ENCODE results near the gene CIITA.
A peak's percentile ranks its signal among the peaks of the same experiment; 100 is the strongest.

DNA sequence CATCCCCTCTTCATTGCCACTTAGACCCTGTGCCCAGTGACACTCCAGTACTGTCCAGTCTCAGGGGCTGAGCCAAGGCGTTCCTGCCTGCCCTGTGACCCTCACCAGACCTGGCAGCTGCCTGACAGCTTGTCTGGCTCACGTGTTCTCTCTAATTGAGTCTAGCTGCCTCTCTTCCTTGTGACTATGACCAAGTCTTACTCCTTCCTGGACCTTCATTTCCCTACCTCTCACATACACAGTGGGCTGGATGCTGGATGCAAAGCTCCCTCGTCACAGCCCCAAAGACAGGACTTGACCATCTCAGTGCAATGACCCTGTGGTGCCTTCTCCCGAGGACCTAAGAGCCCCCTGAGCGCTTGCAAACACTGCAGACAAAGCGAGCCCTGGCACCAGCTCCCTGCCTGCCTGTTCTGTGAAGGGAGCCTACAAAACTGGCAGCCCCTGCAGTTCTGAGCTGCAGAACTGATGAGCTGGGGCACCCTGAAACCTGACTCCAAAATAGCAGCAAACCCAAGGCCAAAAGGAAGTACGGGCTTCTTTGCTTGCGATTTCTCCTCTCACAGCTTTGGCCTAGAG lies 63.6 kb downstream of the CIITA start:
- TF ChIP-seq, protein P1, sequence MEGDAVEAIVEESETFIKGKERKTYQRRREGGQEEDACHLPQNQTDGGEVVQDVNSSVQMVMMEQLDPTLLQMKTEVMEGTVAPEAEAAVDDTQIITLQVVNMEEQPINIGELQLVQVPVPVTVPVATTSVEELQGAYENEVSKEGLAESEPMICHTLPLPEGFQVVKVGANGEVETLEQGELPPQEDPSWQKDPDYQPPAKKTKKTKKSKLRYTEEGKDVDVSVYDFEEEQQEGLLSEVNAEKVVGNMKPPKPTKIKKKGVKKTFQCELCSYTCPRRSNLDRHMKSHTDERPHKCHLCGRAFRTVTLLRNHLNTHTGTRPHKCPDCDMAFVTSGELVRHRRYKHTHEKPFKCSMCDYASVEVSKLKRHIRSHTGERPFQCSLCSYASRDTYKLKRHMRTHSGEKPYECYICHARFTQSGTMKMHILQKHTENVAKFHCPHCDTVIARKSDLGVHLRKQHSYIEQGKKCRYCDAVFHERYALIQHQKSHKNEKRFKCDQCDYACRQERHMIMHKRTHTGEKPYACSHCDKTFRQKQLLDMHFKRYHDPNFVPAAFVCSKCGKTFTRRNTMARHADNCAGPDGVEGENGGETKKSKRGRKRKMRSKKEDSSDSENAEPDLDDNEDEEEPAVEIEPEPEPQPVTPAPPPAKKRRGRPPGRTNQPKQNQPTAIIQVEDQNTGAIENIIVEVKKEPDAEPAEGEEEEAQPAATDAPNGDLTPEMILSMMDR (IDR thresholded peaks at IDR 0.05) = no peak
- TF ChIP-seq POLR2AphosphoS5 (IDR thresholded peaks at IDR 0.05) = peak in 1 of 3 donors; percentile 20

Data from transverse colon (tissue), 4 donors.